ENCODE data around the gene POLR3B.

DNA sequence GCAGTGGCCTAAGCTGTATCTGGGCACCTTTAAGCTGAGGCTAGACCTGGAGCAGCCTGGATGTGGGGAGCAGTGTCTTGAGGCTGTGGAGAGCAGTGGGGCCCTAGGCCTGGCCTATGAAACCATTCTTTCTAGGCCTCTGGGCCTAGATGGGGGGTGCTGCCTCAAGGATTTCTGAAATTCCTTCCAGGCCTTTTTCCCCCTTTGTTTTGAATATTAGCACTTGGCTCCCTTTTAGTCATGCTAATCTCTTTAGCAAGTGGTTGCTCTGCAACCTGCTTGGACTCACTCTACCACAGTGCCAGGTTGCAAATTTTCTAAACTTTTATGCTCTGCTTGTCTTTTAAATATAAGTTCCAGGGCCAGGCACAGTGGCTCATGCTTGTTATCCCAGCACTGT is 183.7 kb downstream of the POLR3B start:
- TF ChIP-seq, protein P1, sequence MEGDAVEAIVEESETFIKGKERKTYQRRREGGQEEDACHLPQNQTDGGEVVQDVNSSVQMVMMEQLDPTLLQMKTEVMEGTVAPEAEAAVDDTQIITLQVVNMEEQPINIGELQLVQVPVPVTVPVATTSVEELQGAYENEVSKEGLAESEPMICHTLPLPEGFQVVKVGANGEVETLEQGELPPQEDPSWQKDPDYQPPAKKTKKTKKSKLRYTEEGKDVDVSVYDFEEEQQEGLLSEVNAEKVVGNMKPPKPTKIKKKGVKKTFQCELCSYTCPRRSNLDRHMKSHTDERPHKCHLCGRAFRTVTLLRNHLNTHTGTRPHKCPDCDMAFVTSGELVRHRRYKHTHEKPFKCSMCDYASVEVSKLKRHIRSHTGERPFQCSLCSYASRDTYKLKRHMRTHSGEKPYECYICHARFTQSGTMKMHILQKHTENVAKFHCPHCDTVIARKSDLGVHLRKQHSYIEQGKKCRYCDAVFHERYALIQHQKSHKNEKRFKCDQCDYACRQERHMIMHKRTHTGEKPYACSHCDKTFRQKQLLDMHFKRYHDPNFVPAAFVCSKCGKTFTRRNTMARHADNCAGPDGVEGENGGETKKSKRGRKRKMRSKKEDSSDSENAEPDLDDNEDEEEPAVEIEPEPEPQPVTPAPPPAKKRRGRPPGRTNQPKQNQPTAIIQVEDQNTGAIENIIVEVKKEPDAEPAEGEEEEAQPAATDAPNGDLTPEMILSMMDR (IDR thresholded peaks at IDR 0.05) = no peak
- TF ChIP-seq POLR2AphosphoS5 (IDR thresholded peaks at IDR 0.05) (no peak), POLR2A (IDR thresholded peaks at IDR 0.05) (no peak)
